Measurements from ENCODE around the gene ATP8A2. TPM values are rescaled to one million over a fixed set of nuclear protein-coding genes. Genes with fewer than 3 reads are reported as not detected.

Gene ATP8A2
- total and polyA plus RNA-seq, 10 of the 15 experiments (the other 5 are each of a cell fraction or from before 2014, with no cell fraction given) = 0.01 to 0.04 (median 0.04) TPM; not detected in 7

- TF ChIP-seq EGR1 (IDR thresholded peaks at IDR 0.05; ENCODE audit: borderline replicate concordance in 1 of 2, low read depth in 2 of 2, low read length in 2 of 2) = no peak
- TF ChIP-seq MEF2B (IDR thresholded peaks at IDR 0.05; ENCODE audit: partially characterized antibody, poor library complexity, severe bottlenecking) = no peak
- TF ChIP-seq NBN (IDR thresholded peaks at IDR 0.05) = no peak
- TF ChIP-seq RBBP5 (conservative IDR thresholded peaks at IDR 0.05) = no peak
Observed at GRCh38 chr13:25764378-25764777, 392.6 kb downstream of the ATP8A2 start (continued).

GRCh38 chr13:25765266-25765665, 393.5 kb downstream of the ATP8A2 start:
- in situ Hi-C loops (cut with MboI) (no loop called here), intact Hi-C loops (cut with micrococcal nuclease; ENCODE audit: unreplicated experiment) (no loop called here)
- FAIRE-seq = no peak
- TF ChIP-seq CHD2 (IDR thresholded peaks at IDR 0.05; ENCODE audit: borderline replicate concordance, low read depth, low read length) = no peak
- TF ChIP-seq BRCA1 (IDR thresholded peaks at IDR 0.05; ENCODE audit: low read depth, low read length) = no peak
- no peak for TF ChIP-seq NFYA (IDR thresholded peaks at IDR 0.05; ENCODE audit: borderline replicate concordance, low read depth, low read length)
- no peak for TF ChIP-seq PML (IDR thresholded peaks at IDR 0.05; ENCODE audit: low read length)
- TF ChIP-seq WRNIP1 (IDR thresholded peaks at IDR 0.05; ENCODE audit: borderline replicate concordance, low read depth, low read length) = no peak
- TF ChIP-seq ZBTB11 (CRISPR knock-in tag; IDR thresholded peaks at IDR 0.05) = no peak
- TF ChIP-seq ZZZ3 (IDR thresholded peaks at IDR 0.05; ENCODE audit: control insufficient read depth, insufficient read length, low read depth) = no peak
- no peak for TF ChIP-seq E2F8 (IDR thresholded peaks at IDR 0.05; ENCODE audit: low read depth, partially characterized antibody)
- no peak for TF ChIP-seq SREBF1 (IDR thresholded peaks at IDR 0.05; ENCODE audit: low read length)
- TF ChIP-seq NFYB (IDR thresholded peaks at IDR 0.05; ENCODE audit: insufficient read depth, low read depth, low read length) = no peak
- no peak for TF ChIP-seq CEBPB (IDR thresholded peaks at IDR 0.05; ENCODE audit: borderline replicate concordance in 1 of 2, low read depth in 2 of 2, low read length in 2 of 2)
- no peak for TF ChIP-seq BMI1 (IDR thresholded peaks at IDR 0.05; ENCODE audit: borderline replicate concordance)

More at GRCh38 chr13:25765266-25765665, 393.5 kb downstream of the ATP8A2 start:
- ChIA-PET RAD21 (ENCODE audit: unreplicated experiment) (no interaction called here), SMC1A (ENCODE audit: uncharacterized antibody, unreplicated experiment) (no interaction called here), POLR2A (no interaction called here), CTCF (no interaction called here)
- no peak for DNase-seq (ENCODE audit: low read depth, low spot score)
- no peaks in the 10 kb centered on the region for H3K79me2 ChIP-seq (ENCODE audit: control insufficient read depth, insufficient read depth, low read length)
- H3K9ac ChIP-seq (ENCODE audit: control insufficient read depth, insufficient read depth, low read length) = no peak overlapping the region
- no peak overlapping the region for H3K4me2 ChIP-seq (ENCODE audit: control insufficient read depth, insufficient read depth)
- no peak overlapping the region for H2AFZ ChIP-seq (ENCODE audit: control insufficient read depth, low read depth, low read length)
- no peak overlapping the region for H3K4me3 ChIP-seq
- no peak overlapping the region for H3K27ac ChIP-seq (ENCODE audit: control insufficient read depth, insufficient read depth)
- no peaks in the 10 kb centered on the region; a peak in 1 of 4 replicates for H3K27me3 ChIP-seq (replicated peaks in 1 of 2; ENCODE audit: control insufficient read depth in 2 of 2, insufficient read depth in 2 of 2, low read length in 1 of 2)
- WGBS (ENCODE audit: insufficient coverage, insufficient replicate concordance, low lambda C conversion rate, missing lambda C conversion rate) = 35% methylated on average over 2 of the region's 2 CpGs
- H3K9me3 ChIP-seq (replicated peaks; ENCODE audit: control insufficient read depth, insufficient read depth, low read length) = no peaks in the 10 kb centered on the region; the same call in 2 of the 3 replicates
- no peak for ATAC-seq
- no TSS peak for BruUV-seq (replicated peaks)
- no peaks in the 10 kb centered on the region for H4K20me1 ChIP-seq (ENCODE audit: control insufficient read depth, insufficient read depth)
- H3K4me1 ChIP-seq (ENCODE audit: control insufficient read depth, insufficient read depth, low read length) = no peaks in the 10 kb centered on the region
- H3K36me3 ChIP-seq (ENCODE audit: control insufficient read depth in 2 of 2, insufficient read depth in 2 of 2, low read length in 1 of 2) = no peaks in the 10 kb centered on the region

Data from GM12878 (cell line).